Measurements from ENCODE around the gene DDX39A. TPM values are rescaled to one million over a fixed set of nuclear protein-coding genes. Genes with fewer than 3 reads are reported as not detected.
A peak's percentile ranks its signal among the peaks of the same experiment; 100 is the strongest.

DDX39A gene
- total and polyA plus RNA-seq, 2 of the 8 experiments (the other 6 are each of a cell fraction or from before 2014, with no cell fraction given): 139 TPM

GRCh38 chr19:14393329-14393728 lies 25.8 kb downstream of the DDX39A start:
- FAIRE-seq: no peak
- no peak for DNase-seq (ENCODE audit: low read depth in 1 of 2, low spot score in 2 of 2)

More at GRCh38 chr19:14393329-14393728, 25.8 kb downstream of the DDX39A start:
- H3K79me1 ChIP-seq (ENCODE audit: low read depth, low read length): no peaks in the 10 kb centered on the region
- no peak overlapping the region for H2BK5ac ChIP-seq (ENCODE audit: low read depth, low read length)
- ChIA-PET CTCF (ENCODE audit: partially characterized antibody) (interaction anchor here (0.6 to 3.5 kb wide), 5 partner anchors 12 to 257 kb away, joined by 3 to 20 read pairs (median 3); partner anchors contain the start of gene ASF1B), POLR2A (ENCODE audit: partially characterized antibody) (interaction anchor here (0.6 to 4.8 kb wide), 3 partner anchors 12 to 27 kb away, joined by 3 to 24 read pairs (median 4); no protein-coding TSS in a partner anchor)
- H2BK15ac ChIP-seq (ENCODE audit: low read length): no peak overlapping the region
- 0 out of 2 replicates have a peak overlapping the region, but pooled peaks have one; percentile 14 for H4K8ac ChIP-seq (ENCODE audit: extremely low read depth, insufficient read depth, low read length)
- H3K27me3 ChIP-seq (replicated peaks in 1 of 4; ENCODE audit: control insufficient read depth in 3 of 4, extremely low read depth in 1 of 4, insufficient read depth in 3 of 4, low read length in 3 of 4): no peaks in the 10 kb centered on the region
- no peak overlapping the region for H3K4me2 ChIP-seq (ENCODE audit: insufficient read depth in 1 of 2, low read depth in 2 of 2, low read length in 2 of 2)
- peak overlapping the region; percentile 34; the same call in 1 of the 2 replicates for H2AFZ ChIP-seq (ENCODE audit: low read length)
- H2BK120ac ChIP-seq (replicated peaks; ENCODE audit: low read depth, low read length): no peak overlapping the region
- H3K56ac ChIP-seq (replicated peaks; ENCODE audit: insufficient read length, low read depth, low read length): no peak overlapping the region
- H3K4ac ChIP-seq (replicated peaks; ENCODE audit: insufficient read length, low read depth, low read length): no peak overlapping the region
- no peaks in the 10 kb centered on the region for H3K79me2 ChIP-seq (ENCODE audit: control insufficient read depth in 1 of 2, insufficient read depth in 2 of 2, low read length in 2 of 2)
- no peak overlapping the region for H3K27ac ChIP-seq (ENCODE audit: low read depth, low read length)
- H3K23ac ChIP-seq (ENCODE audit: insufficient read length): no peak overlapping the region
- peaks cover 0 to 8% (median 5%) of the 10 kb centered on the region in 4 experiments; a peak in 5 of 7 replicates for H3K4me1 ChIP-seq (replicated peaks in 1 of 4; ENCODE audit: control insufficient read depth in 3 of 4, insufficient read depth in 4 of 4, low read length in 3 of 4)
- 68% methylated on average over 4 of the region's 5 CpGs; no CpG with 5 or more reads in 1 of the 2 experiments for WGBS, 2 experiments (ENCODE audit: extremely low coverage in 1 of 2, insufficient coverage in 1 of 2, insufficient read length in 1 of 2, insufficient replicate concordance in 2 of 2, low coverage in 1 of 2, low lambda C conversion rate in 2 of 2, missing lambda C conversion rate in 1 of 2)
- no peak overlapping the region for H2BK12ac ChIP-seq (ENCODE audit: low read depth, low read length)
- H4K5ac ChIP-seq (ENCODE audit: insufficient read length, low read depth, low read length): no peak overlapping the region
- H3K9me3 ChIP-seq (ENCODE audit: insufficient read depth in 2 of 2, low read depth in 1 of 2, low read length in 1 of 2): no peaks in the 10 kb centered on the region
- no peaks in the 10 kb centered on the region for H3K36me3 ChIP-seq (ENCODE audit: control insufficient read depth in 2 of 4, insufficient read depth in 4 of 4, low read length in 3 of 4)
- H3K23me2 ChIP-seq (ENCODE audit: low read depth, low read length): no peaks in the 10 kb centered on the region; the same call in 1 of the 2 replicates
- H2BK20ac ChIP-seq (ENCODE audit: low read length): no peak overlapping the region
- no peak overlapping the region for H3K14ac ChIP-seq (ENCODE audit: insufficient read length)
- no peak overlapping the region for H3K9ac ChIP-seq (replicated peaks in 1 of 4; ENCODE audit: extremely low read depth in 1 of 4, low read depth in 3 of 4, low read length in 3 of 4)
- no peaks in the 10 kb centered on the region for H4K20me1 ChIP-seq (replicated peaks in 1 of 2; ENCODE audit: control insufficient read depth in 1 of 2, insufficient read depth in 2 of 2, low read length in 2 of 2)
- no peak overlapping the region for H3K4me3 ChIP-seq (ENCODE audit: extremely low read depth in 1 of 4, insufficient read depth in 2 of 4, low read depth in 3 of 4, low read length in 4 of 4)
- no peak overlapping the region for H2AK5ac ChIP-seq (ENCODE audit: low read depth, low read length)
- TF ChIP-seq CEBPB (IDR thresholded peaks at IDR 0.05; ENCODE audit: low read depth, low read length): no peak
- no peak for TF ChIP-seq SIN3A (conservative IDR thresholded peaks at IDR 0.05 in 1 of 2, IDR thresholded peaks at IDR 0.05 in 1 of 2; ENCODE audit: low read depth in 1 of 2, low read length in 2 of 2)
- TF ChIP-seq JUN (IDR thresholded peaks at IDR 0.05; ENCODE audit: low read depth, low read length): no peak
- TF ChIP-seq CTBP2 (IDR thresholded peaks at IDR 0.05; ENCODE audit: borderline replicate concordance, insufficient read depth, insufficient read length, low read length): no peak
- TF ChIP-seq TBP (IDR thresholded peaks at IDR 0.05; ENCODE audit: low read depth, low read length): no peak
- TF ChIP-seq EGR1 (IDR thresholded peaks at IDR 0.05; ENCODE audit: borderline replicate concordance, low read depth, low read length): no peak
- TF ChIP-seq E2F6 (IDR thresholded peaks at IDR 0.05): no peak
- peak overlapping the region; percentile 60; the same call in 1 of the 2 replicates for H3K18ac ChIP-seq (ENCODE audit: extremely low read depth, low read length)
- H4K91ac ChIP-seq (replicated peaks; ENCODE audit: insufficient read length, low read length): no peak overlapping the region

All from H1 (cell line).